GM18951 (cell line): ENCODE measurements around the gene ADGRV1.
"Not testable (repeated sequence)": the region's sequence is repeated elsewhere in the genome, so short reads cannot be mapped to it uniquely, and the experiment has no call there.

Experiments used
- POLR2A ChIP-seq: IDR thresholded peaks from 4 replicates; pipeline ENCODE4 v1.6.1; 2011; ENCODE audit warnings: mild to moderate bottlenecking; ENCODE audit not compliant: insufficient read length, insufficient read depth; ENCODE audit errors: extremely low read depth
- in situ Hi-C: fragments of 300-500 bp; cut with MboI; formaldehyde crosslinking; loops from one replicate; pipeline ENCODE4 v1.12.0; 2022; ENCODE audit warnings: low sequenced_read_pairs, mixed read lengths, inconsistent platforms; ENCODE audit not compliant: unreplicated experiment

Gene ADGRV1

GRCh38 chr5:90987726-90988125 lies 429.1 kb downstream of the ADGRV1 start:
- in situ Hi-C loops, result no loop called here
- no peak for TF ChIP-seq POLR2A

DNA sequence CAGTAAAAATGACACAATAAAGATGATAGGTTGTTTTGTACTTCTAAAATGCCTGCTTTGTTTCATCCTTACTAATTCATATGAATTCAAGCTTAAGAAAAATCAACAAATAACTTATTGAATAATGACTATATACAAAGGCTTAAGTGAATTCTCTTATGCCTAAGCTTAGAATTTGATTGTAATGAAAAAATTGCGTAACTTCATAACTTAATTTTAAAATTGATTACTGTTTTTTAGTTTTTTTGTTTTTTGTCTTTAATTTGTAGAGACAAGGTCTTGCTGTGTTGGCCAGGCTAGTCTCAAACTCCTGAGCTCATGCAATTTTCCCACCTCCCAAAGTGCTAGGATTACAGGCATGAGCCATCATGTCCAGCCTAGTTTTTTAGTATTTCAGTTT lies 432.6 kb downstream of the ADGRV1 start:
- no peak for TF ChIP-seq POLR2A
- in situ Hi-C loops, result no loop called here

DNA sequence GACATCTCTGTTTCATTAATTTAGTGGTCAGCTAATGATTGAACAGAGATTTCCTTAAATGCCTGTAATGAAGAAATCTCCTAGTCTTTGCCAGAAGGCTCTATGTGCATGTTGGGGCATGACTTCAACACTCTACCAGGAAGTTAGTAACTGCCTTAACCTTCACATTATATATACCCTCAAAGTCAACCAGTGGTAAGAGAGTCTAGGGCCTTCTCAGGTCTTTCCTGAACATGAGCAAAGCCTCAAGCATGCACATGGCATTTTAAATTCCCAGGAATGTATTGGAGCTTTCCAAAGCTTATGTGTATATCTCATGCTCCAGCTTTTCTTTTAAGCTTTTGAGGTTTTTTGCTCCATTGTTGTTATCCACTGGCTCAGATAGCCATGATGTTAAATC lies 436.2 kb downstream of the ADGRV1 start:
- TF ChIP-seq POLR2A, result no peak
- in situ Hi-C loops, result no loop called here

- in situ Hi-C loops, result no loop called here
- no peak for TF ChIP-seq POLR2A
These were observed 437.5 kb downstream of the ADGRV1 start for GRCh38 chr5:90996089-90996488.

GRCh38 chr5:90997082-90997481 lies 438.5 kb downstream of the ADGRV1 start:
- TF ChIP-seq POLR2A, result no peak
- in situ Hi-C loops, result no loop called here

DNA sequence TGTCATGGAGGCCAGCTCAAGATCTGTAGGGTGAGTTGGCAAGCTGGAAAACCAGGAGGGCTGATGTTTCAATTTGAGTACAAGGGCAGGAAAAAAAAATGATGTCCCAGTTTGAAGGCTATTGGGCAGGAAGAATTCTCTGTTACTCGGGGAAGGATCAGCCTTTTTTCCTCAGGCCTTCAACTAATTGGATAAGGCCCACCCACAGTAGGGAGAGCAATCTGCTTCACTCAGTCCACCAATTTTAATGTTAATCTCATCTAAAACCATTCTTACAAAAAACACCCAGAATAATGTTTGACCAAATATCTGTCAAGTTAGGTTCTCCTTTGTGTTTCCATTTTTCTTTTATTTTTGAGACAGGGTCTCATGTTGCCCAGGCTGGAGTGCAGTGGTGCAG lies 442.1 kb downstream of the ADGRV1 start:
- in situ Hi-C loops, result no loop called here
- TF ChIP-seq POLR2A, result no peak

DNA sequence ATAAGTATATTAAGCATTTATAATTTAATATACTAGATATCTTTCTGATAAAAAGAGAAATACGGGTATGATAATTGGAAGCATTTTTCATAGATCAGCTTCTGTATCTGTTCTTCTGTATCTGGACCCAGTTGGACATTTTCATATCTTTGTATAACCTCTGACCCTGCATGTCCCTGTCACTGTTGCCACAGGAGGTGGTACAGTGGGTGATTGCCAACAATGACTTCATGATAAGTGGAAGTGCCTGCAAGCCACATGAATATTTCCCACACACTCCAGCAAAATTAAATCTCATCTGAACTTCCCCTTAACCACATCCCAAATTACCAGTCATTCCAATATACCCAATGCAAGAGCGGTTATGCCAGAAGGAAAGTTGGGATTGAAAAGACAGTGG lies 448.1 kb downstream of the ADGRV1 start:
- in situ Hi-C loops, result no loop called here
- no peak for TF ChIP-seq POLR2A

DNA sequence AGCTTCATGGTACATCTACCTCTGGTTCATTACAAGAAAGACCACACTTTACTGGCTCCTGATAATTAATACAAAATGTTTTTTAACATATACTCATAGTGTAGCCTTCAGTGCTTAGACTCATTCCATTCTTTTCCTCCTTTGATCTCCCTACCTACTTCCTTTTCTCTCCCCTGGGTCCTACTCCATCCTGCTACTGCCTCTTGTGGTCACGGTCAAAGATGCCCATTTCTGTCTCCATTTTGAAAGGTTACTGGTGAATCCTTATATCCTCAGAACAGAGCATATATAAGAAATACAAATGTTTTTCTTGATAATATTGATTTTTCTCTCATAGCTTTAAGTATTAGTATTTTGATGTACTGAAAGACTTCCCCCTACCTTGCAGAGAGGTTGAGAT lies 448.7 kb downstream of the ADGRV1 start:
- no peak for TF ChIP-seq POLR2A
- in situ Hi-C loops, result no loop called here

DNA sequence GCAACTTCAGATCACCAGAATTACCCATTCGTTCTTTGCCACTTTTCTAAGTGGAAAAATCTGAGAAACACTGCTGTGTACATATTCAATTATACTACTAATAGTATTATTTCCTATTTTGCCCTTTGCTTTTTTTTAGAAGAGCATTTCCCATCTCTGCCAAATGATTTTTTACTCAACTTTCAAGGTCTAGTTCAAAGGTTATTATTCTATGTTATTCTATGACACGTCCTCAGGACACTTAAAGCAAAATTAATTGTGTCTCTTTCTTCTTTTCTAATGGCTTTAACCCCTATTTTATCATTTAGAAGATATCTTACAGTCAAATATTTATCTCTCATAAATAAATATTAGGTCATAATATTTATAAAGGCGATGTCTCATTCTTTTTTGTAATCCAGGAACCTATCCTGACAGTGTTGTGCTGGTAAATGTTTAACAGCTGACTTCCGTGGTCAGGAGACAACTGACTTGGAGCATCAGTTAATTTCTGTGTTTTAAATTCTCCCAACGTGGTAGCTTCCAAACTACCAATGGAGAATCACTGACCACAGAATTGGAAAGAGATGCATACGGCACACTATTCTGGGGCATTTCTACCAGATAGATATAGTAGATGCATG lies 449.3 kb downstream of the ADGRV1 start:
- in situ Hi-C loops, result no loop called here

DNA sequence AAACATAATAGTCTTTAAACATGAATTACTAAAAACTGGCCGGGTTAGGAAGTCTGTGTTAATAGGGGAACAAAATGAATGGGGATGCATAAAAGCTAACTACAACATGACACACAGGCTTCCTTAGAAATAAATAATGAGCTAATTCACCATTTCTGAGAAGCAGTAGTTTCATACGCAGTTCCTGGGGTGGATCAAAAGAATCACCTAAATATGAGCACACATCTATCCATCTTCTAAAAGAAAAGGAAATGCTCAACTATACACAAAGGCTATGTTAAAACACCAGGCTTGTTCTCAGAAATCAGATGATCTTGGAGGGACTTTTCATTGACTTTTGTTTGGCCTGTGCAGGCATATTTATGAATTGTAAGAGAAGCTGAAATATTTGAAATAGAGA lies 451.5 kb downstream of the ADGRV1 start:
- in situ Hi-C loops, result no loop called here
- no peak for TF ChIP-seq POLR2A

More for the DNA sequence above, 449.3 kb downstream of the ADGRV1 start:
- no peak for TF ChIP-seq POLR2A

- in situ Hi-C loops, result no loop called here
- TF ChIP-seq POLR2A, result no peak
These were observed 452.4 kb downstream of the ADGRV1 start for GRCh38 chr5:91011029-91011428.

DNA sequence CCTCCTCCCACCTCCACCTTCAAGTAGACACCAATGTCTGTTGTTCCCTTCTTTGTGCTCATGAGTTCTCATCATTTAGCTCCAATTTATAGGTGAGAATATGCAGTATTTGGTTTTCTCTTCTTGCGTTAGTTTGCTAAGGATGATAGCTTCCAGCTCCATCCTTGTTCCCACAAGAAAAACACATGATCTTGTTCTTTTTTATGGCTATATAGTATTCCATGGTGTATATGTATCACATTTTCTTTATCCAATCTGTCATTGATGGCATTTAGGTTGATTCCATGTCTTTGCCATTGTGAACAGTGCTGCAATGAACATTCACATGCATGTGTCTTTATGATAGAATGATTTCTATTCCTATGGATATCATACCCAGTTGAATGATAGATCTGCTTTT lies 454.3 kb downstream of the ADGRV1 start:
- in situ Hi-C loops, result not testable (repeated sequence)

DNA sequence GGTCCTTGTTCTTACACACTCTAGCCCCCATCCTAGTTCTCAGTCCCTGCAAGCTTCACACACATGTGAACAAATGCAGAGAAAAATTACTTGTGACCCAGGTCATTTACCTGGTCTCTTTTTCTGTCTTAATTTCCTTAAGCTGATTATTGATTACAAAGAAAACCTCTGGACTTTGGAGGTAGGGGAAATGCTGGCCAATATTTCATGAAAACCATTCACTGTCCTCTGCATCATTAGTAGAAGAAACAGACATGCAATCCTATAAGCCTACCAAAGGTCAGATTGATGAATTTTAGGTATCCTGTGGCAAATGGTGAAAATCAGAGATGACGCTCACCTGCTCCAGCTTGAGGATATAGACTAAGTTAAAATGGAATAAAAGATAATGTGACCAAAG lies 457.7 kb downstream of the ADGRV1 start:
- in situ Hi-C loops, result no loop called here
- TF ChIP-seq POLR2A, result no peak

DNA sequence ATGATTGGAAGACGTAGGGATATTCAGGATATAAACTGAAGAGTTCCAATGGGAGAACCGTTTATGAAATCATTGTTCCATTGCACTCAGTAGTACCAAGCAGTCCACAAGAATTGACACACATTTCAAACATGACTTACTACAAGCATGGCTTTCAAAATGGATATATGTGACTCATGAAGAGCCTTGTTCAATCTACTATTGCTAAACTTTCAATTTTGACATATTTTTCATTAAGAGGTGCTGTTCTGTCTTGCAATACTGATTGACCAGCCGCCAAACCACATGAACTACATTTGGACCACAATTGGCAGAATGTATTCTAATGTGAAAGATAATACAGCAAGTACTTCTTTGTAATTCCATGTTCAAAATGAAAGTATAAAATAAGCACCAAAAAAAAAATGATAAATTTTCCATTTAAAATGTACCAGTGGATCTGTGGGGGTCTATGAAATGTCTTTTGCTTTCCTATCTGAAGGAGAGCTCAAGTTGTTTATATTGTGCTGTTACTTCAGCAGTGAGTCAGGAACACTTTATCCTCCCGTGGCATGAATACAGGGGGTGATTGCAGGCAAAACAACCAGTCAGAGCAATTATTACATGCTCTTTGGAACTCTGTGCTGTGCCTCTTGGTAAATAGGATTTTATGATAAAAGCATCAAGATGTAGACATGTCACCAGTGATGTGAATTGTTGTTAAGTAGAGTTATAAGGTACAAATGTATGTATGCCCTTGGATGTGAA lies 458.5 kb downstream of the ADGRV1 start:
- no peak for TF ChIP-seq POLR2A
- in situ Hi-C loops, result no loop called here
